ENCODE results near the gene ANKLE1. TPM values are rescaled to one million over a fixed set of nuclear protein-coding genes. Genes with fewer than 3 reads are reported as not detected.
"Not testable (repeated sequence)": the region's sequence is repeated elsewhere in the genome, so short reads cannot be mapped to it uniquely, and the experiment has no call there.

Gene ANKLE1
- total RNA-seq, 1 donor from 2014 or later: 17.3 TPM

DNA sequence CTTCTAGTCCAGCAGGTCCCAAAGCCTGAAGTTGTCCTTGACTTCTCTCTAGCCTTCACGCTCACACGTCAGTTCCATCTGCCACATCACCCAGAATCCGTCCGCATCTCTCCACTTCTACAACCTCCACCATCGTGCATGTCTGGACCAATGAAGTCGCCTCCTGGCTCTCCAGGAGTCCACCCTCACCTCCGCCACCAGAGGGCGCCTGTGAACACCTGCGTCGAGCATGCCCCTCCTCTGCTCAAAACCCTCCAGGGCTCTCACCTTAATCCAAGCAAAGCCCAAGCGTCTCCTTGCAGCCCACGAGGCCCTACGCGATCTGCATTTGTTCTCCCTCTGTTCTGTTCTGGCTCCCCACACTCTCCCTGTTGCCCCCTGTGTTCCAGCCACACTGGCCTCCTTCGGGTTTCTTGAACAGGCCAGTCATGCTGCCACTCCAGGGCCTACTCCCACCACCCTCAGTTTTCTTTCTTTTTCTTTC is 20.8 kb upstream of the ANKLE1 start:
- peaks cover 2% of the 10 kb centered on the region for H3K27me3 Mint-ChIP-seq
- peak; percentile 96 for DNase-seq
- no peak overlapping the region for H3K27ac Mint-ChIP-seq
- intact Hi-C loops (cut with micrococcal nuclease): loop anchor here (1.0 kb wide), 1 partner anchor 21 kb away; no protein-coding TSS in a partner anchor
- no peak overlapping the region for H3K4me3 Mint-ChIP-seq
- no peaks in the 10 kb centered on the region for H3K9me3 Mint-ChIP-seq
- H3K4me1 Mint-ChIP-seq: peaks cover 8% of the 10 kb centered on the region
- H3K36me3 Mint-ChIP-seq (ENCODE audit: low read depth): no peaks in the 10 kb centered on the region

DNA sequence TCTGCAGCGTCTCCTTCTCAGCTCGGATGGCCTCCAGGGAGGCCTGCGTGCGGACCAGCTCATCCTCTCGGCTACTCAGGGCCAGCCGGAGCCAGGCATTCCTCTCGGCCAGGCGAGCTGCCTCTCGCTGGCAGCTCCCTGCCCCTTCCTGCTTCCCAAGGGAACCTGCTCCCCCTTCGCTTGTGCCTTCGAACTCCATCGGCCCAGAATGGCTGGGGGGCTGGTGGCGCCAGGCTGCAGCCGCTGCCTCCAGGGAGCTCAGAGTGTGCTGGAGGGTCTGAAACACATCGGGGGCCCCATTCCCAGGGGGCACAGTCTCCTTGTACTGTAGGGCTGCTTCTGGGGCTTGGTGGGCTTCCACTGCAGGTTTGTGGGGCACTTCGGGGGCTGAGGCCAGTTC is 19.1 kb upstream of the ANKLE1 start:
- no peak overlapping the region for H3K27ac Mint-ChIP-seq
- peaks cover 2% of the 10 kb centered on the region for H3K36me3 Mint-ChIP-seq (ENCODE audit: low read depth)
- no peaks in the 10 kb centered on the region for H3K9me3 Mint-ChIP-seq
- H3K4me3 Mint-ChIP-seq: no peak overlapping the region
- peaks cover 14% of the 10 kb centered on the region for H3K4me1 Mint-ChIP-seq
- peaks cover 2% of the 10 kb centered on the region for H3K27me3 Mint-ChIP-seq
- intact Hi-C loops (cut with micrococcal nuclease): no loop called here
- DNase-seq: no peak

DNA sequence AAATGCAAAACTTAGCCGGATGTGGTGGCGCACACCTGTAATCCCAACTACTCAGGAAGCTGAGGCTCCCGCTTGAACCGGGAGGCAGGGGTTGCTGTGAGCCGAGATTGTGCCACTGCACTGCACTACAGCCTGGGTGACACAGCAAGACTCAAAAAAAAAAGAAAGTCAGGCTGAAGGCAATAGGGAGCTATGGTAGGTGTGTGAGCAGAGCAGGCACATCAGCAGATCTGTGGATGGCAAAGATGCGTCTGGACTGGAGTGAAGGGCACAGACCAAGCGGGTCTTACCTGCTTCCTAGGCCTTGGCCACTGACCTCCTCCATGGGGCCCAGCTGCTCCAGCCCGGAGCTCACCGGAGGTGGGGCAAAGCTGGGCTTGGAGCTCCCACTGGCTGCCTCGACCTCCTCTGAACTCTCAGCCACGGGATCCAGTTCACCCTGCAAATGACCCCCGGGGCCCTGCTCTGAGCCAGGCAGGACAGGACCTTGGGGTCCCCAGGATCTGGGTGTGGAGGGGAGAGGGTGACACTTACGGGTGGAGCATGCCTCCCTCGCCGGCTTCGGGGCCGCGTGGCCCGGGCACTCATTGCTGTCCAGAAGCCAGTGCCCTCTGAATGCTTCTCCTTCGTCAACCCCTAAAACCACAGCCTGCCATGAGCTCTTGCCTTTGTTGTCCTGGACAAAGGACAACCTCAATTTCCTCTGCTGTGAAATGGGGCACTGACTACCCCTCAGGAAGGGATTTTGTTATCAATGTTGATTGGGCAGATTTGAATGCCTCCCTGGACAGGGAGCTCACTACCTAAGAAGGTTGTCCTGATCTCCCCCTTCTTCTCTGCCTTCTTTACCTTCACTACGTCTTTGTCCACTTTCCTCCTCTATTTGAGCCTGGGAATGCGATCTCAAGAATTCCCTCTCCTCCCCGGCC is 17.7 kb upstream of the ANKLE1 start:
- Mint-ChIP-seq H3K4me3 (no peak overlapping the region), H3K27me3 (peaks cover 2% of the 10 kb centered on the region), H3K36me3 (ENCODE audit: low read depth) (peaks cover 5% of the 10 kb centered on the region), H3K27ac (no peak overlapping the region), H3K4me1 (peaks cover 16% of the 10 kb centered on the region), H3K9me3 (no peaks in the 10 kb centered on the region)
- intact Hi-C loops (cut with micrococcal nuclease): no loop called here
- DNase-seq: no peak

DNA sequence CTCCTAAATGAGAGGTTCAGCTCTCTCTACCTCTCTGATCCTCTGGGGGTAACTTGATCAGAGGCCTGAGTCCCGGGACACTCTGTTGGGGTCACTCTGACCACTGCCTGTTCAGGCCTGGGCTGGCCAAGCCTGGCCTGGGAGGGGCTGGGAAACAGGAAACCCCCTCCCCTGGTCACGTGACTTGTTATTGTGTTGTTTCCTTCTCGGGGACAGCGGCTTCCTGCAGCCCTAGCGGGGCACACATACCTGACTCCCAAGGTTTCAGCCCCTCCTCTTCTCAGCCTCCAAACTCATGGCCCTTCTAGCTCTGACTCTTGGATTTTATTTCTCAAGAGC is 17.1 kb upstream of the ANKLE1 start, which contains the start of gene USHBP1:
TSS of gene USHBP1 (minus strand) at position 105 of the 339 bp plus-strand sequence. CDS start 446 bp downstream, outside the sequence.
- intact Hi-C loops (cut with micrococcal nuclease): no loop called here
- Mint-ChIP-seq H3K36me3 (ENCODE audit: low read depth) (peaks cover 6% of the 10 kb centered on the region), H3K4me3 (no peak within 1 kb of the TSS), H3K27me3 (peaks cover 2% of the 10 kb centered on the region), H3K9me3 (no peaks in the 10 kb centered on the region), H3K4me1 (peaks cover 16% of the 10 kb centered on the region), H3K27ac (no peak within 1 kb of the TSS)
- DNase-seq: peak; percentile 71

DNA sequence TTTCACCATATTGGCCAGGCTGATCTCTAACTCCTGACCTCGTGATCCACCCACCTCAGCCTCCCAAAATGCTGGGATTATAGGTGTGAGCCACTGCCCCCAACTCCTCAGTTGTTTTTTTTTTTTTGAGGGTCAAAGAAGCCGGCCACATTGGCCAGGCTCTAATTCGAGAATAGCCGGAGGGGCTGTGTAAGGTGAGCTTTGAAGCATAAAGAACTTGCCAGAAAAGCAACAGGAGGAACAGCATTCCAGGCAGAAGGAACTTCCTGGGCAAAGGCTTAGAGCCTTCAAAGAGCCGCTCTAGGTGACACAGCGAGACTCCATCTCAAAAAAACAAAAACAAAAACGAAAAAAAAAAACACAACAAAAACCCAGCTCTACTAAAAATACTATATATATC is 15.7 kb upstream of the ANKLE1 start:
- no peaks in the 10 kb centered on the region for H3K9me3 Mint-ChIP-seq
- peaks cover 9% of the 10 kb centered on the region for H3K36me3 Mint-ChIP-seq (ENCODE audit: low read depth)
- H3K27ac Mint-ChIP-seq: no peak overlapping the region
- no peak overlapping the region for H3K4me3 Mint-ChIP-seq
- no peaks in the 10 kb centered on the region for H3K27me3 Mint-ChIP-seq
- peaks cover 14% of the 10 kb centered on the region for H3K4me1 Mint-ChIP-seq
- no peak for DNase-seq
- intact Hi-C loops (cut with micrococcal nuclease): loop anchor here (2.0 kb wide), 1 partner anchor 51 kb away; the partner anchor contains the start of gene USE1

DNA sequence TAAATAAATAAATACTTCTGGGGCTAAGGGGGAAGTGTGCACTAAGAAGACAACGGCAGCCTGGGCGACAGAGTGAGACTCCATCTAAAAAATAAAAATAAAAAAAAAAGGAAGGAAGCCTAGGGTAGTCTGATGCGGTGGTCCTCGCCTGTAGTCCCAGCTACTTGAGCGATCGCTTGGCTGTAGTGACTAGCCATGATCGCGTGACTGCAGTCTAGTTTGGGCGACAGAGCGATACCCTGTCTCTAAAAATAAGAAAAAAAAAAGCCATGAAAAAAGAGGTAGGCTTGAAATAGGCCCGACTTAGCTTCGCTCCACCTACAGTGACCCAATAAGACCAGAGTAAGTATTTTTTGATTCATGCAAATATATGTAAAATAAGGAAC is 15.1 kb upstream of the ANKLE1 start:
- DNase-seq: no peak
- intact Hi-C loops (cut with micrococcal nuclease): loop anchor here (2.0 kb wide), 1 partner anchor 52 kb away; the partner anchor contains the start of gene USE1
- Mint-ChIP-seq H3K36me3 (ENCODE audit: low read depth) (peaks cover 13% of the 10 kb centered on the region), H3K27ac (peak overlapping the region; percentile 79), H3K4me3 (peak overlapping the region; percentile 95), H3K4me1 (peaks cover 14% of the 10 kb centered on the region), H3K9me3 (no peaks in the 10 kb centered on the region), H3K27me3 (no peaks in the 10 kb centered on the region)

DNA sequence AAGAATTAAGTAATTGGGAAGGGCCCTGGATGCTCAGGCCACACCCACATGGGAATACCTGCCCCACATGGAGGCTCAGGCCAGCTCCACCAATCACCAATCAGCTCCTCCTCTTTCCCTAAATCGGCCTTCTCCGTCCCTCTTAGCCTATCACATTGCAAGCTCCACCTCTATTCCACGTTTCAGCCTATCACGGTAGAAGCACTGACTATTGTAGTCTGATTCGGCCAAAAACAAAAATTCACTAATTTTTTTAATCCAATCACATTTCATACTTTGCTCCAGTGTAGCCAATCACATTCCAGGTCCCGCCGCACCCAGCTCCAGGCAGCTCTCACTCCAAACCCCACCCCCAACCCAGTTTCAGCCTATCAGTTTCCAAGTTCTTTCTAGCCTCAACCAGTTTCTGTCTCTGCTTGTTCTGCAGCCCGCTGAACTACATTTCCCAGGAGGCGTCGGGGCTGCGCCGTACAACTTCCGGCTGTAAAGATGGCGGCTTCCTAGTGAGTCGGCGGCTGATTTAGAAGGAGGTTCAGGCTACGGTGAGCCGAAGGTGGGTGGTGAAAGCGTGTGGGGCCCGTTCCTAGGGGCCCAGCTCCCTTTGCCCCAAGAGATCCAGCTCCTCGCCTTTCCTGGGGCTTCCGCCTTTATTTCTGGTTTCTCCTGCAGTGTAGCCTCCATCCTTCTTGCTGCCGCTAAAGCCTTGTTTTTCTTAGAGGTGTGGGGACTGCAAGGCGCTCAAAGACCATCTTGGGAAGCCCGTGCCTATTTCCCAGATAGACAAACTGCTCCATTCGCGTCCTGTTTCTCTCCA is 14.5 kb upstream of the ANKLE1 start, which contains the start of gene BABAM1:
TSS of gene BABAM1 (plus strand) at position 469 of the 814 bp plus-strand sequence. CDS start 1,364 bp downstream, outside the sequence.
- intact Hi-C loops (cut with micrococcal nuclease): loop anchor here (1.0 to 2.0 kb wide), 4 partner anchors 38 to 244 kb away; partner anchors contain the start of genes DDA1, MRPL34, PGLS and USE1
- peak within 1 kb of the TSS; percentile 79 for H3K27ac Mint-ChIP-seq
- no peaks in the 10 kb centered on the region for H3K27me3 Mint-ChIP-seq
- H3K4me3 Mint-ChIP-seq: peak within 1 kb of the TSS; percentile 95
- peaks cover 15% of the 10 kb centered on the region for H3K36me3 Mint-ChIP-seq (ENCODE audit: low read depth)
- H3K4me1 Mint-ChIP-seq: peaks cover 14% of the 10 kb centered on the region
- peak; percentile 98 for DNase-seq
- no peaks in the 10 kb centered on the region for H3K9me3 Mint-ChIP-seq

DNA sequence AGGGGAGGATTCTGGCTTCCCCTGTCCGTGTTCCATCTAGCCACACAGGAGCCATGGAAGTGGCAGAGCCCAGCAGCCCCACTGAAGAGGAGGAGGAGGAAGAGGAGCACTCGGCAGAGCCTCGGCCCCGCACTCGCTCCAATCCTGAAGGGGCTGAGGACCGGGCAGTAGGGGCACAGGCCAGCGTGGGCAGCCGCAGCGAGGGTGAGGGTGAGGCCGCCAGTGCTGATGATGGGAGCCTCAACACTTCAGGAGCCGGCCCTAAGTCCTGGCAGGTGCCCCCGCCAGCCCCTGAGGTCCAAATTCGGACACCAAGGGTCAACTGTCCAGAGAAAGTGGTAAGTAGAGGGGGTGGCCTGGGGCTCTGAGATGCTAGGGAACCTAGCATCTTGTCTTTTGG is 12.9 kb upstream of the ANKLE1 start:
- Mint-ChIP-seq H3K27me3 (no peaks in the 10 kb centered on the region), H3K36me3 (ENCODE audit: low read depth) (peaks cover 19% of the 10 kb centered on the region), H3K27ac (no peak overlapping the region), H3K4me3 (peak overlapping the region; percentile 95), H3K9me3 (no peaks in the 10 kb centered on the region), H3K4me1 (peaks cover 14% of the 10 kb centered on the region)
- intact Hi-C loops (cut with micrococcal nuclease): no loop called here
- DNase-seq: no peak

DNA sequence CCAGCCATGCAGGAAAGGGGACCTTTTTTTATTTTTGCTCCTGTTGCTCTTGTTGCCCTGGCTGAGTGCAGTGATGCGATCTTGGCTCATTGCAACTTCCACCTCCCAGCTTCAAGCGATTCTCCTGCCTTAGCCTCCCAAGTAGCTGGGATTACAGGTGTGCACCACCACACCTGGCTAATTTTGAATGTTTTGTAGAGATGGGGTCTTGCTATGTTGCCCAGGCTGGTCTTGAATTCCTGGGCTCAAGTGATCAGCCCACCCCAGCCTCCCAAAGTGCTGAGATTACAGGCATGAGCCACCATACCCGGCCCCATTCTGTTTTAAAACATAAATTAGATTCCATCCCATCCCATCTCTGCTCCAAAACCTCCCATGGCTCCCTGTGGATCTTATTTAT is 6.8 kb upstream of the ANKLE1 start:
- DNase-seq; H3K9me3 Mint-ChIP-seq; H3K27ac Mint-ChIP-seq; intact Hi-C loops (cut with micrococcal nuclease); H3K4me3 Mint-ChIP-seq; H3K4me1 Mint-ChIP-seq; H3K27me3 Mint-ChIP-seq: not testable (repeated sequence)
- H3K36me3 Mint-ChIP-seq (ENCODE audit: low read depth): peaks cover 35% of the 10 kb centered on the region

DNA sequence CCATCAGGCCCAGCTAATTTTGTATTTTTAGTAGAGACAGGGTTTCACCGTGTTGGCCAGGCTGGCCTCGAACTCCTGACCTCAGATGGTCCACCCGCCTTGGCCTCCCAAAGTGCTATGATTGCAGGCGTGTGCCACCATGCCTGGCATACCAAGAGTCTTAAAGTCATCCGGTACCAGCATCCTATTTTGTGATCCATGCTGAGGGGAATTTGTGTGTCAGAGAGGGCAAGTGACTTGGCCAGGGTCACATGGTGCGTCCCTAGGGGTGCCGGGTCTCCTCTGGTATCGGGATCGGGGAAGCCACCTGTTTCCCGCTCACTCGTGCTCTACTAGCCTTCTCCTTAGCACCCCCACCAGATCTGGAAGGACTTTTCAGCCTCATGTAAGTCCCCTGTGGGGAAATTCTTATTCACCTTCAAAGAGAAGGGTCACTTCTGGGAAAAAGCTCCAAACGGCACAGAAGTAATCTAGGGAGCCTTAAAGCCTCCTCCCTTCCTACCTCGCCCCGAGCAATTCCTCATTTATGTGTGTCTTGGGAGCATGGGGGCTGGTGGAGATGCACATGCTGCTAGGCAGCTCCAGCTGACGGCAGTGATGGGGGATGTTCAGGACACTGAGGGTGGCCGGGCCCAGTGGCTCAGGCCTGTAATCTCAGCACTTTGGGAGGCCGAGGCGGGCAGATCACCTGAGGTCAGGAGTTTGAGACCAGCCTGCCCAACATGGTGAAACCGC is 6.1 kb upstream of the ANKLE1 start:
- intact Hi-C loops (cut with micrococcal nuclease): no loop called here
- Mint-ChIP-seq H3K36me3 (ENCODE audit: low read depth) (peaks cover 32% of the 10 kb centered on the region), H3K27me3 (no peaks in the 10 kb centered on the region), H3K4me1 (no peaks in the 10 kb centered on the region), H3K27ac (no peak overlapping the region), H3K9me3 (no peaks in the 10 kb centered on the region), H3K4me3 (no peak overlapping the region)
- DNase-seq: no peak

DNA sequence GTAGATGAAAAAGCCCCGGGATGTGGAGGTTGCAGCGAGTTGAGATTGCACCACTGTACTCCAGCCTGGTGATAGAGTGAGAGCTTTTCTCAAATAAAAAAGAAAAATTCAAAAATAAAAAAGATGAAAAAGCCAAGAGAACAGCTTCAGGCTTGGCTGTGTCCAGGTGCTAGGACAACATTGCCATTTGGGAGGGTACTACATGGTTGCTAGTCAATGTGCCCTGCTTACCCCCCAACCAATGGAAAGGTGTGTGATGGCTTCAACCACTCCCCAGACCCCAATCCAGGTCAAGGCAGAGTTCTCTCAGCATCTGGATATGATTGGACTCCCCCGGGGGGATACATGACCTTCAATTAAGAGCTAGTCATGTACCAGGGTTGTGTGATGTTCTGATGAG is 2.3 kb upstream of the ANKLE1 start:
- intact Hi-C loops (cut with micrococcal nuclease): no loop called here
- Mint-ChIP-seq H3K4me3 (no peak overlapping the region), H3K27me3 (peaks cover 2% of the 10 kb centered on the region), H3K36me3 (ENCODE audit: low read depth) (peaks cover 29% of the 10 kb centered on the region), H3K27ac (no peak overlapping the region), H3K9me3 (no peaks in the 10 kb centered on the region), H3K4me1 (peaks cover 8% of the 10 kb centered on the region)
- no peak for DNase-seq

DNA sequence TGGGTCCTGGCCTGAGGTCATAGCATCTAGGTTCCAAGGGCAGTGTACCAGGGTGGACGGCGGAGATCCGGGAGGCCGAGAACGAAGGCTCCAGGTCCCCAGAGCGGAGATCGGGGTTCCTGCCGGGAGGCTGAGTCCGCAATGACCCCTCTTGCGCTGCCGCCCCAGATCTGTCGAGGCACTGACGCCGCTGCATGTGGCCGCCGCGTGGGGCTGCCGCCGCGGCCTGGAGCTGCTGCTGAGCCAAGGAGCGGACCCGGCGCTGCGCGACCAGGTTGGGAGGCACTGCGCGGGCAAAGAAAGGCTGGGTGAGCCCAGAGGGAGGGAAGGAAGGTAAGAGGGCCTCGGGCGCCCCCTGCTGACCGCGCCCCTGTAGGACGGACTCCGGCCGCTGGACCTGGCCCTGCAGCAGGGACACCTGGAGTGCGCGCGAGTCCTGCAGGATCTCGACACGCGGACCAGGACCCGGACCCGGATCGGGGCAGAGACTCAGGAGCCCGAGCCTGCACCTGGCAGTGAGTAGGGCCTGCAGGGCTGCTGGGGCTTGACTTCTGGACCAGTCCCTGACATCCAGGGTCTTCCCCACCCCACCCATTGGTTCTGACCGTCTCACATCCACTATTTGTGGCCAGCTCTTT is 906 bp downstream of the ANKLE1 start:
- H3K27ac Mint-ChIP-seq: peak overlapping the region; percentile 87
- H3K4me3 Mint-ChIP-seq: peak overlapping the region; percentile 92
- peaks cover 8% of the 10 kb centered on the region for H3K4me1 Mint-ChIP-seq
- DNase-seq: peak; percentile 94
- peaks cover 2% of the 10 kb centered on the region for H3K27me3 Mint-ChIP-seq
- intact Hi-C loops (cut with micrococcal nuclease): loop anchor here (1.0 to 10.0 kb wide), 5 partner anchors 21 to 512 kb away; no protein-coding TSS in a partner anchor
- H3K9me3 Mint-ChIP-seq: no peaks in the 10 kb centered on the region
- H3K36me3 Mint-ChIP-seq (ENCODE audit: low read depth): peaks cover 10% of the 10 kb centered on the region

Measured in activated CD4-positive, alpha-beta T cell treated with anti-CD3 and anti-CD28 coated beads, Interleukin-2, amount 10 ng/mL, durations not matched to agents 24 days and 14 days (primary cell).